Stimulated activated naive CD8-positive, alpha-beta T cell treated with anti-CD3 and anti-CD28 coated beads, Interleukin-15, Interleukin-2, amounts not matched to agents 100 ng/mL and 50 ng/mL, for 24 hours (primary cell): ENCODE measurements around the gene VIPR2.

Experiments used
- H3K27ac Mint-ChIP-seq: one replicate; pipeline ENCODE4 v1.8.0; 2021; ENCODE audit warnings: mild to moderate bottlenecking, mixed read lengths
- H3K27me3 Mint-ChIP-seq: one replicate; pipeline ENCODE4 v1.8.0; 2021; ENCODE audit warnings: mixed read lengths
- H3K36me3 Mint-ChIP-seq: one replicate; pipeline ENCODE4 v1.8.0; 2021; ENCODE audit warnings: low read depth, mixed read lengths
- H3K4me1 Mint-ChIP-seq: one replicate; pipeline ENCODE4 v1.8.0; 2021; ENCODE audit warnings: low read depth, mixed read lengths
- H3K4me3 Mint-ChIP-seq: one replicate; pipeline ENCODE4 v1.8.0; 2021; ENCODE audit warnings: mild to moderate bottlenecking, mixed read lengths
- H3K9me3 Mint-ChIP-seq: one replicate; pipeline ENCODE4 v1.8.0; 2021; ENCODE audit warnings: mixed read lengths

The VIPR2 gene

DNA sequence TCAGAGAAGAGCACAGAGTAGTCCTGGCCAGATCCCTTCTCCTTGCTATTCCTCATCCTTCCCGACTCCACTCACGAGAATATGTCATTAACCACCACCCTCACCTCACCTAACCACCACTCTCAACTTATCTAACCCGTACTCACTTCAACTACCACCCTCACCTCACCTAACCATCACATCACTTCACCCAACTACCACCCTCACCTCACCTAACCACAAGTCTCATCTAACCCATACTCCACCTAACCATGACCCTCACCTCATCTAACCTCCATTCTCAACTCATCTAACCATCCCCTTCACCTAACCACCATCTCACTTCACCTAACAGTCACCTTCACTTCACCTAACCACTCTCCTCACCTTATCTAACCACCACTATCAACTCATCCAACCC lies 85.0 kb downstream of the VIPR2 start:
- no peaks in the 10 kb centered on the region for H3K4me1 Mint-ChIP-seq
- H3K27me3 Mint-ChIP-seq = peaks cover 3% of the 10 kb centered on the region
- H3K4me3 Mint-ChIP-seq = no peak overlapping the region
- H3K27ac Mint-ChIP-seq = no peak overlapping the region
- no peaks in the 10 kb centered on the region for H3K36me3 Mint-ChIP-seq
- H3K9me3 Mint-ChIP-seq = no peaks in the 10 kb centered on the region

DNA sequence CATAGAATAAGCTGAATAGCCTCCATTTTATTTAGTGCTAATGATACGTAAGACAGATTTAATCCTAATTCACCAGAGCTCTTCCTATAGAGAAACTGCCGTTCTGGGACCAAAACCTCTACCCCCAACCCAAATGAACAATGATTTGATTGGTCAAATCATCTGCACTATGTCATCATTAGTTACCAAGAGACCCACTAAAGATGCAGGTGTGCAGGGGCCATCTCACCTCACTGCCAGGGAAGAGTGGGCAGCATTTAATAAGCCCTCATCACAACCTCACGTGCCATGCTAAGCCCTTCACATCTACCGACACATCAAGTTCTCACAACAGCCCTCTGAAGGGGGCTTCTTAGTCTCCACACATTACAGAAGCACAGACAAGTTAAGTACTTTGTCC lies 87.0 kb downstream of the VIPR2 start:
- H3K27me3 Mint-ChIP-seq = peaks cover 3% of the 10 kb centered on the region
- no peak overlapping the region for H3K4me3 Mint-ChIP-seq
- no peaks in the 10 kb centered on the region for H3K4me1 Mint-ChIP-seq
- H3K27ac Mint-ChIP-seq = no peak overlapping the region
- H3K36me3 Mint-ChIP-seq = no peaks in the 10 kb centered on the region
- no peaks in the 10 kb centered on the region for H3K9me3 Mint-ChIP-seq

DNA sequence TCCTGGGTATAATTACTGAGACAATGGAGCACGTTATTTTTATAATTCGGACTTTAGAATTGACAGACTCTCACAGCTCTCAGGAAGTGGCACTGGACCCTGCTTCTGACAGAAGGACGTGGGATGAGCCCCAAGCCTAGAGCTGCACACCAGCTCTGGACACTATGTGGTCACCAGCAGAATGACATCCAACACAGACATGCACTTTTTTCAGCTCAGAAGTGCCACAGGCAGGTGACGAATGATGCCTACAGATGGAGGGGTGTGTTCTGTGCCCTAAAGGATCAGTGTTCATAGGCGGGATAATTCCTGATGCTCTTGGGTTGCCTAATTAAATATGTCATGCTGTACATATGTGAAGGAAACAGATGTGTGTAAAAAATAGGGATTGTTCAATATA lies 87.9 kb downstream of the VIPR2 start:
- Mint-ChIP-seq H3K27me3 (peaks cover 8% of the 10 kb centered on the region), H3K9me3 (no peaks in the 10 kb centered on the region), H3K27ac (no peak overlapping the region), H3K4me3 (no peak overlapping the region), H3K4me1 (no peaks in the 10 kb centered on the region), H3K36me3 (no peaks in the 10 kb centered on the region)

DNA sequence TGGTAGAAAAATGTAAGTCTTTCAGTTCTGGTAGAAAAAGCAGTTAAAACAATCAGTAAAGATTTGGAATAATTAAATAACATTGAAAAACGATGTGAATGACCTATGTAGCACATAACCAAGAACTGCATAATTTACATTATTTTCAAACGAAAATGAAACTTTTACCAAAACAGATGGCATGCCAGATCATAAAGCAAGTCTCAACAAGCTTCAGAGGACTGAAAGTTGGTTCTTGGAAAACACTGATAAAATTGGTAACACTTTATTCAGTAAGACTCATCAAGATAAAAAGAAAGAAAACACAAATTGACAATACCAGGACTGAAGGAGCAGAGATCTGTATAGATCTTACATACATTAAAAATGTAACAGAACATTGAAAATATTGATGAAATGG lies 92.8 kb downstream of the VIPR2 start:
- peaks cover 8% of the 10 kb centered on the region for H3K27me3 Mint-ChIP-seq
- no peaks in the 10 kb centered on the region for H3K9me3 Mint-ChIP-seq
- H3K27ac Mint-ChIP-seq = no peak overlapping the region
- no peaks in the 10 kb centered on the region for H3K4me1 Mint-ChIP-seq
- H3K36me3 Mint-ChIP-seq = no peaks in the 10 kb centered on the region
- no peak overlapping the region for H3K4me3 Mint-ChIP-seq

DNA sequence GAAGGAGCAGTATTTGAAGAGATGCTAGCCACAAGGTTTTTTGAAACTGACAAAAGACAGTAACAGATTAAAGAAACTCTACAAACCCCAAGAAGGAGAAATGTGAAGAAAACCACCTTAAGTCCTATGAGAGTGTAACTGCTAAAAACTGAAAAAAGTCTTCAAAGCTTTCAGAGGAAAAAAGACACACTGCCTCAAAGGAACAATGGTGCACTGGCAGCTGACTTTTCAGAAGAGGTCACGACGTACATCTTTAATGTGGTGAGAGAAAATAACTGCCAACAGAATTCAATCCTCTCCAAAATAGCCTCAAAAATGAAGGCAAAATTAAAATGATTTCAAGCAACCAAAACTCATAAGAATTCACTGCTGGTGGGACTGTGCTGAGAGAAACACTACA lies 94.0 kb downstream of the VIPR2 start:
- no peak overlapping the region for H3K27ac Mint-ChIP-seq
- no peaks in the 10 kb centered on the region for H3K36me3 Mint-ChIP-seq
- H3K4me3 Mint-ChIP-seq = no peak overlapping the region
- H3K27me3 Mint-ChIP-seq = peaks cover 8% of the 10 kb centered on the region
- no peaks in the 10 kb centered on the region for H3K4me1 Mint-ChIP-seq
- no peaks in the 10 kb centered on the region for H3K9me3 Mint-ChIP-seq

DNA sequence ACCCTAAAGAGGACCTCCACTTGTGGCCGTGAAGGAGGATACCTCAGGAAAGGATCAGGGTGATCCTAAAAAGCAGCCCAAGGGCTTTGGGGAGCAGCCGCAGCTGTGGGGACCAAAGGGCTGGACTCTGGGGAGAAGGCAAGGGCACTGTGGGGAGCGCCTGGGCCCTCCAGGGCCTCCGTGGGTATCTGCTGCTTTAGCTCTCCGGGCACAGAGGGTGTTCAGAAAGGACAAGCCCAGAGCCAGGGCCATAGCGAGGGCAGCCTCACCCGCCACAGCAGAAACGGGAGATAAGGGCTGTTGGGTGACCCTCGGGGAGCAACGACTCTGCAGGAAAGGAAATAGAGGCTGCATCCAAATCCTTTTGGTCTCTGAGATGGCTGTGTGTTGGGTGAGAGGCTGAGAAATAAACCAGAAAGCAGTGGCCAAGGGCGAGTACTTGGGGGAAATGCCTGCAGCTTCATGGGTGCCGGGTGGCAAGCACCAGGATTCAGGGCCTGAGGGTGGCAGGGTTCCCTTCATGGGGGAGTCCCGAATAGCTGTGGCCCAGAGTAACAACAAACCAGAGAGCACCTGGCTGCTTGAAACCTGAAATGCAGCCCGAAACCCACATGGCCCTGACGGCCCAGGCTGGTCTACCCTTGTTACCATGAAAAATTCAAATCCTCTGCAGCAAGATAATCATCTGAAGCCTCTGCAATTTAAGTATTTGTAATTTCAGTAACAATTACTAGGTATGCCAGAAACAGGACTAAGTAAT lies 95.2 kb downstream of the VIPR2 start:
- H3K27ac Mint-ChIP-seq = no peak overlapping the region
- H3K4me3 Mint-ChIP-seq = no peak overlapping the region

DNA sequence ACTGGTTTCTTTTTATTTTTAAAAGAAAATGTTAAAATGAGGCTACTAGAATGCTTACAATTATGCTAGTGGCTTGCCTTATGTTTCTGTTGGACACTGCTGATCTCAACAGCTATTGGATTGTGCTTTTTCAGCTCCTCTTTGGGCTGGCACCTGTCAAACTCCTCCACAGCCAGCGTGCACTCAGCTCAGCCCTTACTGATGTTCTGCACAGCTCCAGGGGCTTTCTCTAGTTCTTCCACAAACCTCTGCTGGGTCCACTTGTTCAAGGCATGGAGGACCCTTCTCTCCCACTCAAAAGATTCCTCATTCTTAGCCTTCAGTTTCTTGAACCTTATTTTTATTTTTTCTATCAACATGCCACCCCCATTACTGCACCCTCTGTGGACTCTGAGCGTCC lies 96.0 kb downstream of the VIPR2 start:
- H3K9me3 Mint-ChIP-seq = no peaks in the 10 kb centered on the region
- H3K27me3 Mint-ChIP-seq = peaks cover 8% of the 10 kb centered on the region
- no peaks in the 10 kb centered on the region for H3K36me3 Mint-ChIP-seq
- no peak overlapping the region for H3K27ac Mint-ChIP-seq
- H3K4me1 Mint-ChIP-seq = no peaks in the 10 kb centered on the region
- no peak overlapping the region for H3K4me3 Mint-ChIP-seq

More for the DNA sequence above, 95.2 kb downstream of the VIPR2 start:
- H3K4me1 Mint-ChIP-seq = no peaks in the 10 kb centered on the region
- H3K27me3 Mint-ChIP-seq = peaks cover 8% of the 10 kb centered on the region
- H3K9me3 Mint-ChIP-seq = no peaks in the 10 kb centered on the region
- no peaks in the 10 kb centered on the region for H3K36me3 Mint-ChIP-seq

DNA sequence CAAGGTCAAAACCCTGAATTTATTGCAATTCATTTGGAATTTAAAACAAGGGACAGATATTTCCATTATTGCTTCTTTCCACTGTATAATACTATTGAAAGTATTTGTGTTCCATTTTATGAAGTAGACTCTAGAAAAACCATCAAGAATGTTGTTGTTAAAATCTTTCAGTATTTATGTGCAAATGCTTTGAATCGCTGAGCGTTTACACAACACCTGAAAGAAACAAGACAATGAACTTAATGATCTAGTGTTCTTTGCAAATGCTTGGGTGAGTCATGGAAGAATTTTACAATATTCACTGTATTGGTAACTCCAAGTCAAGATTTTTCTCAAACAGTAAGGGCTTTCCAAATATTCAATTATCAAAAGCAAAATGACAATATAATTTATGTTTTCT lies 97.1 kb downstream of the VIPR2 start:
- Mint-ChIP-seq H3K9me3 (no peaks in the 10 kb centered on the region), H3K4me3 (no peak overlapping the region), H3K27me3 (peaks cover 8% of the 10 kb centered on the region), H3K36me3 (no peaks in the 10 kb centered on the region), H3K4me1 (no peaks in the 10 kb centered on the region), H3K27ac (no peak overlapping the region)

DNA sequence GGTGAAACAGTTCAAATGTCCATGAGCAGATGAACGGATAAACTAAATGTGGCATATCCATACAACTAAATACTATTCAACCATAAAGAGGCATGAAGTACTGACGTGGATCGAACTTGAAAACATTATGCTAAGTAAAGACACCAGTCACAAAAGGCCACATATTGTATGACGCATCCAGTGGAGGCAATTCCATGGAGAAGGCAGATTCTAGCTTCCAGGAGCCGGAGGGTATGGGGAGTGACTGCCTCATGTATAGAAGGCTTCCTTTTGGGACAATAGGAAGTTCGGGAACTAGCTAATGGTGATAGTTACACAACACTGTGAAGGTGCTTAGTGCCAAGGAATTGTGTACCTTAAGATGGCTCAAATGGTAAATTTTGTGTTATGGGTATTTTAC lies 98.4 kb downstream of the VIPR2 start:
- no peaks in the 10 kb centered on the region for H3K4me1 Mint-ChIP-seq

DNA sequence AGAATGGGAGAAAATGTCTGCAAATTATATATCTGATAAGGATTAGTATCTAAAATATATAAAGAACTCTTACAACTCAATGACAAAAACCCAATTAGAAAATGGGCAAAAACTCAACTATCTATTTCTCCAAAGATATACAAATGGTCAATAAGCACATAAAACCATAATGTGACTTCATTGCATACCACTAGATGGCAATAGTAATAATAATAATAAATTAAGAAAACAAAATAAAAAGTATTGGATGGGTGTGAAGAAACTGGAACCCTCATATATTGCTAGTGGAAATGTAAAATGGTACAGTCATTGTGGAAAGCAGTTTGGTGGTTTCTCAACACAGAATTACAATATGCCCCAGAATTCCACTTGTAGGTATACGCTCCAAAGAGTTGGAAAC lies 98.8 kb downstream of the VIPR2 start:
- Mint-ChIP-seq H3K36me3 (no peaks in the 10 kb centered on the region), H3K27me3 (no peaks in the 10 kb centered on the region), H3K4me3 (no peak overlapping the region), H3K4me1 (no peaks in the 10 kb centered on the region), H3K9me3 (no peaks in the 10 kb centered on the region), H3K27ac (no peak overlapping the region)

More for the DNA sequence above, 98.4 kb downstream of the VIPR2 start:
- peaks cover 2% of the 10 kb centered on the region for H3K27me3 Mint-ChIP-seq
- H3K36me3 Mint-ChIP-seq = no peaks in the 10 kb centered on the region
- H3K9me3 Mint-ChIP-seq = no peaks in the 10 kb centered on the region
- no peak overlapping the region for H3K4me3 Mint-ChIP-seq
- no peak overlapping the region for H3K27ac Mint-ChIP-seq

DNA sequence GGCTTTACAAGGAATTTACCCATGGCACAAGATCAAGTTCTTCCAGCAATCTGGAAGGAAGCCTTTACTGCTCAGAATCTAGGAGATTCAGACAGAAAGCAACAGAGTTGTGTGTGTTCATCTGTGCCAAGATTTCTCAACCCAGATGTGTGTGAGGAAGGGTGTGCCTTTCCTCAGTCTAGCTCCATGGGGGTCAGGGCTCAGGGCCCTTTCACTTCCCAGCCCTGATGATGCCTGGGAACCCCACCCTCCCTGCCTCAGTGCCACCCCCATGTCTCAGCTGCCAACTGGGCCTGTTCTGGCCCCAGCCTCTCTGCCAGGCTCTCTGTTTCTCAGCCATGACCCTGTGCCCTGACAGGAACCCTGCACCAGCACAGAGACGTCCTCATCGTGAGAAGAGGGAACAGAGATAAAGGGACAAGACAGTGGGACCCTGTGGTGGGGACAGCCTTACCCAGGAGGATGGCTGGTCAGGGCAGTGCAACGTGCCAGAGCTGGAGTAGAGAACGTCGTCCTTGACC lies 102.0 kb downstream of the VIPR2 start:
- H3K27ac Mint-ChIP-seq = no peak overlapping the region
- no peaks in the 10 kb centered on the region for H3K27me3 Mint-ChIP-seq
- no peaks in the 10 kb centered on the region for H3K9me3 Mint-ChIP-seq
- H3K4me3 Mint-ChIP-seq = no peak overlapping the region
- H3K36me3 Mint-ChIP-seq = no peaks in the 10 kb centered on the region
- H3K4me1 Mint-ChIP-seq = no peaks in the 10 kb centered on the region

DNA sequence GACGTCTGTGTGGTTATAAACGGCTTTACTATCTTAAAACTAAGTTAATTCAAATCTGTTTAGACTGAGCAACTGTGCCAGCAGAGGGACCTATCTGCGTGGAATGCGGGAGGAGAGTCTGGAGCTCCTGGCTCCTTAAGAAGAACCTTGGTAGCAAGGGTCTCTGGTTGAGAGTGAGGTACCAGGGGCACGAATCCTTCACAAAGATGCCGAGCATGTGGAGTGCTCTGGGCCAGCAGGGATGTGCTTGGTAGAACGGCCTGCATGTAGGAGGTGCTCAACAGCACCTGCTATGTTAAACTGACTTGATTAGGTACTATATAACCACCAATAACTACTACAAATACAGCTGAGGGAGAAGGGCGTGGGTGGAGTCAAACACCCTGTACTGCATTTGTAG lies 102.6 kb downstream of the VIPR2 start:
- Mint-ChIP-seq H3K27ac (no peak overlapping the region), H3K9me3 (no peaks in the 10 kb centered on the region), H3K4me3 (no peak overlapping the region), H3K27me3 (no peaks in the 10 kb centered on the region), H3K4me1 (no peaks in the 10 kb centered on the region), H3K36me3 (no peaks in the 10 kb centered on the region)

DNA sequence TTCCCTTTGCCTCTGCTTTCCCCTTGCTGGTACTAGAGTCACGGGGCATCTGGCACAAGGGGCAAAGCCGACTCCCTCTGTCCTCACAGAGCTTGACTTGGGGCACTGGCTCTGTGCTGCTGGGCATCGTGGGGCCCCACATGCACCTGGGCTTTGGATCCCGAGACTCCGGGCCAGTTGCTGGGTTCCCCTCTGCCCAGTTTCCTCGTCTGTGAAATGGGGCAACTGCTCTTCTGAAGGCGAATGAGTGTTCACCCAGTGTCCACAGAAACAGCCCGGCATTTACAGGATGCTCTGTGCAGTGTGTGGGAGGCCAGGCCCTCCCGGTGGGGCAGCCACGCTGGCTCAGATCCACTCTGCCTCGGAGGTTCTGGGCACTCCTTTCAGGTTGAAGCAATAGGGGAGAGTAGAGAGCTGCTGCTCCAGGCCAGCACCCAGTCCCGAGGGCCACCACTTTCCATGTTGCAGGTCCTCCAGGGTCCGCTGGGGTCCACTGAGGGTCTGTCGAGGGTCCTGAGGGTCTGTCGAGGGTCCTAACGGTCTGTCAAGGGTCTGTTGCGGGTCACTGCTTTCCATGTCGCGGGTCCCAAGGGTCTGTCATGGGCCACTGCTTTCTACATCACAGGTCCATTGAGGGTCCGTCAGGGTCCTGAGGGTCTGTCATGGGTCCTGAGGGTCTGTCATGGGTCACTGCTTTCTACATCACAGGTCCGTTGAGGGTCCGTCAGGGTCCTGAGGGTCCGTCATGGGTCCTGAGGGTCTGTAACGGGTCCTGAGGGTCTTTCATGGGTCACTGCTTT lies 103.6 kb downstream of the VIPR2 start:
- no peaks in the 10 kb centered on the region for H3K36me3 Mint-ChIP-seq
- no peaks in the 10 kb centered on the region for H3K27me3 Mint-ChIP-seq
- H3K27ac Mint-ChIP-seq = no peak overlapping the region
- H3K4me1 Mint-ChIP-seq = no peaks in the 10 kb centered on the region
- no peak overlapping the region for H3K4me3 Mint-ChIP-seq
- H3K9me3 Mint-ChIP-seq = no peaks in the 10 kb centered on the region

DNA sequence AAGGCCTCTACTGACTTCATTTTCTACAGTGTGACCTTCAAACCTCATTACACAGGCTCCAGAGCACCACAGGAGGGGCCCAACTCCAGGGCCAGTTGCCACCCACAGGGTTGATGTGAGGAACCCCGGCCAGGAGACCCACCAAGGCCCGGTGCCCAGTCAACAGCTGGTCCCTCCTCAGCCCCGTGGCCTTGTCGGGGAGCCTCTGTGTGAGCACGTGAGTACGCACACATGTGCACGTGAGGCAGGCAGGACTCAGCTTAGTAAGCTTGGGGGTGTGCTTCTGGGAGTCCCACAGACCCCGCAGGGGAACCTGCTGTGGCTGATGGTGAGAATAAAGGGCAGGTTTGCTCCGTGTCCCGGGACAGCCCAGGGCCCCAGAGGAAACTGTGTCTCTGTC lies 104.5 kb downstream of the VIPR2 start:
- H3K4me1 Mint-ChIP-seq = no peaks in the 10 kb centered on the region

DNA sequence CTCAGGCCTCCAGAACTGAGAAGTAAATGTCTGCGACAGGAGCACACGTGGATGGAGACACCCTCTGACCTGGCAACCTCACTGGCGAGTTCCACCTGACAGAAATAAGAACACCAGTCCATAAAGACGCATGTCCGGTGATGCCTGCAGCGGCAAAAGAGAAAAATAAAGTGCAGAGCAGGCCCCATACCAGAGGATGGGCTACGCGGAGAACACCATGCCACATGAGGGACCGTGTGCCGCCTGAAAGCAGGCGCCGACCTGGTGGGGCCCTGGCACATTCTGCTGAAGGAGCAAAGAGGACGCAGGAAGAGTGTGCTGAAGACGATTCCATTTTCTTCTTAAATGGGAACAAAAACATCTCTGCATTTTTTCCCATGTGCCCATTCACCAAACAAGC lies 105.0 kb downstream of the VIPR2 start:
- Mint-ChIP-seq H3K27ac (no peak overlapping the region), H3K4me1 (no peaks in the 10 kb centered on the region), H3K27me3 (no peaks in the 10 kb centered on the region), H3K36me3 (no peaks in the 10 kb centered on the region), H3K9me3 (no peaks in the 10 kb centered on the region), H3K4me3 (no peak overlapping the region)

More for the DNA sequence above, 104.5 kb downstream of the VIPR2 start:
- Mint-ChIP-seq H3K27me3 (no peaks in the 10 kb centered on the region), H3K36me3 (no peaks in the 10 kb centered on the region), H3K4me3 (no peak overlapping the region), H3K27ac (no peak overlapping the region), H3K9me3 (no peaks in the 10 kb centered on the region)
